K562 (cell line): Measurements from ENCODE around the gene PPARD. TPM values are rescaled to one million over a fixed set of nuclear protein-coding genes. Genes with fewer than 3 reads are reported as not detected.

ENCODE experiments used
- ATF3 ChIP-seq, 2 experiments: fragments of 450-650 bp in 1 of 2; sonication (generic) in 1 of 2; formaldehyde crosslinking in 1 of 2; IDR thresholded peaks in 1 of 2; conservative IDR thresholded peaks in 1 of 2; 2 replicates each; pipeline versions ENCODE4 v1.6.1 to v1.8.1; 2016 to 2023; ENCODE audit warnings: mild to moderate bottlenecking in 2 of 2, moderate library complexity in 2 of 2, inconsistent platforms in 1 of 2, missing genetic modification reagents in 1 of 2
- NFXL1 ChIP-seq: fragments of 450-650 bp; formaldehyde crosslinking; IDR thresholded peaks from 2 replicates; pipeline ENCODE4 v1.4.0; 2021; ENCODE audit warnings: mild to moderate bottlenecking
- PHF20 ChIP-seq: fragments of 450-650 bp; IDR thresholded peaks from 2 replicates; pipeline ENCODE4 v1.6.1; 2018; ENCODE audit not compliant: partially characterized antibody
- RFX7 ChIP-seq: fragments of 250-450 bp; sonication (Bioruptor Pico); IDR thresholded peaks from 2 replicates; pipeline ENCODE4 v1.5.1; 2021; ENCODE audit warnings: mild to moderate bottlenecking
- RNF219 ChIP-seq: fragments of 250-450 bp; sonication (Bioruptor Pico); IDR thresholded peaks from 2 replicates; pipeline ENCODE4 v1.5.0; 2022; ENCODE audit warnings: mild to moderate bottlenecking
- UBTF ChIP-seq, 2 experiments: IDR thresholded peaks; 2 replicates each; pipeline ENCODE4 v1.6.1; 2012; ENCODE audit warnings: improper control_type of control experiment in 2 of 2, low read depth in 2 of 2, low read length in 2 of 2, borderline replicate concordance in 1 of 2
- ZNF217 ChIP-seq: sonication (generic); formaldehyde crosslinking; IDR thresholded peaks from 2 replicates; pipeline ENCODE4 v1.8.0; 2022; ENCODE audit warnings: mild to moderate bottlenecking, missing genetic modification reagents
- ZNF277 ChIP-seq: fragments of 250-450 bp; sonication (Bioruptor Pico); IDR thresholded peaks from 2 replicates; pipeline ENCODE4 v1.8.0; 2022; ENCODE audit warnings: inconsistent platforms, mild to moderate bottlenecking, moderate library complexity, borderline replicate concordance
- ZNF318 ChIP-seq, 2 experiments: fragments of 450-650 bp; IDR thresholded peaks; 2 replicates each; pipeline ENCODE4 v1.6.1; 2016; ENCODE audit warnings: mild to moderate bottlenecking in 2 of 2, borderline replicate concordance in 1 of 2, low read depth in 1 of 2, moderate library complexity in 1 of 2
- polyA plus RNA-seq, 8 experiments: library from polyadenylated mRNA; depleted of rRNA in 4 of 8; stranded (reverse) in 5 of 8; unstranded in 3 of 8; fragments of >200 nt; fragmentation: Nextera tagmentation in 2 of 8; fragmentation: Illumina TruSeq in 1 of 8; extraction: Ambion mirVana in 2 of 8; extraction: Trizol in 1 of 8; gene quantifications; 2 replicates each; pipeline versions ENCODE4 v1.2.1 to v1.2.3, GENCODE V29; 2011 to 2014; ENCODE audit warnings: inconsistent platforms in 1 of 8, missing spikeins in 1 of 8
- total RNA-seq, 7 experiments: library from RNA; depleted of rRNA in 6 of 7; stranded (reverse); fragments of >200 nt in 6 of 7; fragmentation: Illumina TruSeq in 2 of 7; extraction: Trizol in 2 of 7; gene quantifications; 2 replicates each; pipeline versions ENCODE4 v1.2.1 to v1.2.3, GENCODE V29; 2011 to 2021; ENCODE audit warnings: low replicate concordance in 1 of 7

Gene PPARD
- total and polyA plus RNA-seq, 9 of the 15 experiments (the other 6 are each of a cell fraction or from before 2014, with no cell fraction given): 0.14 to 13.2 (median 3.8) TPM

- TF ChIP-seq UBTF (IDR thresholded peaks at IDR 0.05; ENCODE audit: borderline replicate concordance in 1 of 2, low read depth in 2 of 2, low read length in 2 of 2) (no peak; a peak in 1 of 4 replicates), ZNF217 (no peak), RNF219 (CRISPR knock-in tag) (no peak), PHF20 (peak; percentile 21), NFXL1 (CRISPR knock-in tag) (no peak), RFX7 (CRISPR knock-in tag) (no peak), ZNF318 (IDR thresholded peaks at IDR 0.05; ENCODE audit: borderline replicate concordance in 1 of 2, low read depth in 1 of 2) (no peak), ATF3 (IDR thresholded peaks at IDR 0.05) (no peak), ATF3 (CRISPR knock-in tag; conservative IDR thresholded peaks at IDR 0.05) (peak; percentile 57; the same call in 1 of the 2 replicates), ZNF277 (CRISPR knock-in tag) (no peak)
Measured at GRCh38 chr6:35342258-35343091, at the start of gene PPARD (continued).
